Gastrocnemius medialis (tissue), 4 donors: ENCODE measurements around the gene AURKAIP1. TPM values are rescaled to one million over a fixed set of nuclear protein-coding genes. Genes with fewer than 3 reads are reported as not detected.
"Not testable (repeated sequence)": the region's sequence is repeated elsewhere in the genome, so short reads cannot be mapped to it uniquely, and the experiment has no call there.

Experiments used
- ATAC-seq, 2 donors: fragments of 150-250 bp; one replicate each; pipeline ENCODE4 v1.9.1; 2016
- DNase-seq, 2 donors: peaks; one replicate each; pipeline ENCODE4 v3.0.0-alpha.2; 2019
- H3K27ac ChIP-seq, 4 donors: fragments of 200-600 bp; sonication (generic); 1 replicate in 1 of 4; 2 replicates in 3 of 4; pipeline ENCODE4 v1.5.1; 2016 to 2018; ENCODE audit warnings: mild to moderate bottlenecking in 2 of 4, moderate library complexity in 1 of 4
- H3K27me3 ChIP-seq, 3 donors: fragments of 200-600 bp; sonication (generic) in 2 of 3; 1 replicate in 1 of 3; 2 replicates in 2 of 3; pipeline versions ENCODE4 v1.5.1 to v1.6.0; 2016 to 2019; ENCODE audit warnings: mild to moderate bottlenecking in 1 of 3, moderate library complexity in 1 of 3
- H3K36me3 ChIP-seq, 2 donors: fragments of 200-600 bp; sonication (generic) in 1 of 2; one replicate each; pipeline ENCODE4 v1.5.1; 2017 to 2018
- H3K4me1 ChIP-seq, 2 donors: fragments of 200-600 bp; sonication (generic) in 1 of 2; one replicate each; pipeline ENCODE4 v1.5.1; 2016 to 2017; ENCODE audit warnings: mild to moderate bottlenecking in 2 of 2
- H3K4me3 ChIP-seq, 4 donors: fragments of 200-600 bp; sonication (generic) in 3 of 4; 1 replicate in 1 of 4; 2 replicates in 3 of 4; pipeline ENCODE4 v1.5.1; 2016 to 2019; ENCODE audit warnings: mild to moderate bottlenecking in 2 of 4
- H3K9me3 ChIP-seq, 3 donors: fragments of 200-600 bp; sonication (generic) in 2 of 3; 1 replicate in 1 of 3; 2 replicates in 2 of 3; pipeline ENCODE4 v1.5.1; 2016 to 2019
- CTCF ChIP-seq, 5 experiments: fragments of 450-650 bp in 3 of 5; fragments of 200-600 bp in 2 of 5; sonication (generic) in 2 of 5; IDR thresholded peaks in 4 of 5; conservative IDR thresholded peaks in 1 of 5; 1 replicate in 4 of 5; 2 replicates in 1 of 5; pipeline ENCODE4 v1.5.1; 2016 to 2019; ENCODE audit warnings: antibody characterized with exemption in 5 of 5, mild to moderate bottlenecking in 3 of 5, moderate library complexity in 3 of 5
- POLR2A ChIP-seq, 2 donors: fragments of 450-650 bp; IDR thresholded peaks; one replicate each; pipeline ENCODE4 v1.6.1; 2017; ENCODE audit warnings: antibody characterized with exemption in 2 of 2, mild to moderate bottlenecking in 2 of 2, moderate library complexity in 2 of 2
- in situ Hi-C, 4 donors: fragments of 200-750 bp; cut with MboI; loops; one replicate each; pipeline versions ENCODE4 v1.15.0 to v1.8.0; 2017; ENCODE audit warnings: low sequenced_read_pairs in 4 of 4
- intact Hi-C: fragments of 100-400 bp; cut with DNase I; formaldehyde crosslinking; loops from one replicate; pipeline ENCODE4 v1.15.1; 2023; ENCODE audit warnings: low total_unique reads
- total RNA-seq, 4 donors: library from RNA; depleted of rRNA; stranded (reverse); fragments of >200 nt; gene quantifications; one replicate each; pipeline versions ENCODE4 v1.1.0 to v1.2.3, GENCODE V29; 2016

AURKAIP1 gene
- total RNA-seq, 4 donors from 2014 or later: 165 to 450 (median 234) TPM

- Histone ChIP-seq H3K36me3 (peaks cover 0 to 28% of the 10 kb centered on the region in 2 donors), H3K9me3 (no peaks in the 10 kb centered on the region), H3K4me3 (no peak overlapping the region), H3K4me1 (peaks cover 38 to 43% of the 10 kb centered on the region in 2 donors), H3K27ac (no peak overlapping the region), H3K27me3 (no peaks in the 10 kb centered on the region)
- ATAC-seq (no peak), DNase-seq (no peak)
- intact Hi-C loops (no loop called here), in situ Hi-C loops (no loop called here)
- TF ChIP-seq CTCF (IDR thresholded peaks at IDR 0.05 in 4 of 5, conservative IDR thresholded peaks at IDR 0.05 in 1 of 5): no peak
- TF ChIP-seq POLR2A (IDR thresholded peaks at IDR 0.05): no peak
Measured at GRCh38 chr1:1403653-1404052, 28.6 kb upstream of the AURKAIP1 start.

- H3K9me3 ChIP-seq, H3K4me3 ChIP-seq, H3K27me3 ChIP-seq, intact Hi-C loops, in situ Hi-C loops, DNase-seq, ATAC-seq: not testable (repeated sequence)
- Histone ChIP-seq H3K4me1 (peaks cover 35 to 42% of the 10 kb centered on the region in 2 donors), H3K27ac (peak overlapping the region in 1 of 4 donors; percentile 60), H3K36me3 (peaks cover 0 to 31% of the 10 kb centered on the region in 2 donors)
Measured at GRCh38 chr1:1402901-1403392, 27.9 kb upstream of the AURKAIP1 start.

- peak in 1 of 2 donors; percentile 67 for DNase-seq
Measured at GRCh38 chr1:1402072-1402900, 27.3 kb upstream of the AURKAIP1 start.

GRCh38 chr1:1401457-1402010 lies 26.5 kb upstream of the AURKAIP1 start:
- peaks cover 42 to 46% of the 10 kb centered on the region in 2 donors for H3K4me1 ChIP-seq
- H3K36me3 ChIP-seq: peaks cover 0 to 45% of the 10 kb centered on the region in 2 donors
- DNase-seq (no peak), ATAC-seq (no peak)
- TF ChIP-seq POLR2A (IDR thresholded peaks at IDR 0.05): no peak
- TF ChIP-seq CTCF (IDR thresholded peaks at IDR 0.05 in 4 of 5, conservative IDR thresholded peaks at IDR 0.05 in 1 of 5): no peak
- intact Hi-C loops (no loop called here), in situ Hi-C loops (no loop called here)
- H3K4me3 ChIP-seq: no peak overlapping the region
- H3K27ac ChIP-seq: peak overlapping the region in 1 of 4 donors; percentile 93
- H3K9me3 ChIP-seq: no peaks in the 10 kb centered on the region
- no peaks in the 10 kb centered on the region for H3K27me3 ChIP-seq

More at GRCh38 chr1:1402072-1402900, 27.3 kb upstream of the AURKAIP1 start:
- no peaks in the 10 kb centered on the region for H3K27me3 ChIP-seq
- TF ChIP-seq POLR2A (IDR thresholded peaks at IDR 0.05) (no peak), CTCF (IDR thresholded peaks at IDR 0.05 in 4 of 5, conservative IDR thresholded peaks at IDR 0.05 in 1 of 5) (peak in 2 of 5 experiments; percentile 7 to 18)
- H3K4me3 ChIP-seq: no peak overlapping the region
- in situ Hi-C loops: no loop called here
- H3K27ac ChIP-seq: peak overlapping the region in 1 of 4 donors; percentile 60
- H3K9me3 ChIP-seq: no peaks in the 10 kb centered on the region
- H3K4me1 ChIP-seq: peaks cover 39 to 44% of the 10 kb centered on the region in 2 donors
- H3K36me3 ChIP-seq: peaks cover 0 to 38% of the 10 kb centered on the region in 2 donors
- ATAC-seq: no peak
- intact Hi-C loops: no loop called here
